Glomerular visceral epithelial cell (primary cell): ENCODE results near the gene OR6C75.
"Not testable (repeated sequence)": the region's sequence is repeated elsewhere in the genome, so short reads cannot be mapped to it uniquely, and the experiment has no call there.

Source experiments
- DNase-seq: peaks from one replicate; pipeline ENCODE4 v3.0.0-alpha.2; 2016; ENCODE audit errors: extremely low spot score

Gene OR6C75

GRCh38 chr12:55362675-55363074 is at the start of gene OR6C75:
Gene OR6C75, plus strand, starts transcription at chr12:55362975. Its CDS starts 2,136 bp downstream, at chr12:55365111.
- DNase-seq, result no peak

- DNase-seq, result no peak
Measured at GRCh38 chr12:55314043-55314442, 48.7 kb upstream of the OR6C75 start, which contains the start of gene OR6C1. Gene OR6C1, plus strand, starts transcription at chr12:55314343. Its CDS starts 6,257 bp downstream, at chr12:55320600.

GRCh38 chr12:55320201-55320600 is 42.6 kb upstream of the OR6C75 start:
- no peak for DNase-seq

GRCh38 chr12:55325801-55326200 is 37.0 kb upstream of the OR6C75 start:
- DNase-seq, result not testable (repeated sequence)

GRCh38 chr12:55330446-55330845 is 32.3 kb upstream of the OR6C75 start, which contains the start of gene OR6C3:
Gene OR6C3, plus strand, starts transcription at chr12:55330746. Its CDS starts 955 bp downstream, at chr12:55331701.
- DNase-seq, result no peak

- DNase-seq, result no peak
Measured at GRCh38 chr12:55336002-55336401, 26.8 kb upstream of the OR6C75 start.

GRCh38 chr12:55355338-55355737 is 7.4 kb upstream of the OR6C75 start:
- not testable (repeated sequence) for DNase-seq

- DNase-seq, result no peak
Measured at GRCh38 chr12:55365086-55365485, 2.3 kb downstream of the OR6C75 start.

GRCh38 chr12:55372521-55372920 is 9.7 kb downstream of the OR6C75 start:
- DNase-seq, result no peak

GRCh38 chr12:55385891-55386290 is 23.1 kb downstream of the OR6C75 start:
- DNase-seq, result no peak

- no peak for DNase-seq
Measured at GRCh38 chr12:55392032-55392795, 29.4 kb downstream of the OR6C75 start.

GRCh38 chr12:55396326-55396725 is 33.6 kb downstream of the OR6C75 start:
- DNase-seq, result no peak

GRCh38 chr12:55400229-55400628 is 37.5 kb downstream of the OR6C75 start, which contains the start of gene OR6C65:
Gene OR6C65, plus strand, starts transcription at chr12:55400529. Its CDS starts 0 bp downstream, at chr12:55400529.
- no peak for DNase-seq

GRCh38 chr12:55407866-55408265 is 45.1 kb downstream of the OR6C75 start:
- DNase-seq, result no peak

- DNase-seq, result not testable (repeated sequence)
Measured at GRCh38 chr12:55409133-55409532, 46.4 kb downstream of the OR6C75 start.

- not testable (repeated sequence) for DNase-seq
Measured at GRCh38 chr12:55412138-55412537, 49.4 kb downstream of the OR6C75 start.

- not testable (repeated sequence) for DNase-seq
Measured at GRCh38 chr12:55413498-55414388, 51.0 kb downstream of the OR6C75 start.

- DNase-seq, result not testable (repeated sequence)
Measured at GRCh38 chr12:55414396-55414823, 51.6 kb downstream of the OR6C75 start.

- not testable (repeated sequence) for DNase-seq
Measured at GRCh38 chr12:55414889-55415288, 52.1 kb downstream of the OR6C75 start.

GRCh38 chr12:55416961-55417360 is 54.2 kb downstream of the OR6C75 start:
- no peak for DNase-seq
